ENCODE results near the gene GOLIM4.

Gene GOLIM4

GRCh38 chr3:167991213-167991612 lies 104.5 kb downstream of the GOLIM4 start:
- in situ Hi-C loops (cut with HindIII; ENCODE audit: low sequenced_read_pairs), result no loop called here
- no peak for DNase-seq (ENCODE audit: low read depth, low spot score)
- no peak overlapping the region for H3K4me3 ChIP-seq (ENCODE audit: low read depth, low read length)
- no peak for TF ChIP-seq CTCF (IDR thresholded peaks at IDR 0.05; ENCODE audit: low read depth, low read length)

- H3K4me3 ChIP-seq (ENCODE audit: low read depth, low read length), result no peak overlapping the region
- no peak for DNase-seq (ENCODE audit: low read depth, low spot score)
- in situ Hi-C loops (cut with HindIII; ENCODE audit: low sequenced_read_pairs), result no loop called here
- no peak for TF ChIP-seq CTCF (IDR thresholded peaks at IDR 0.05; ENCODE audit: low read depth, low read length)
Observed at GRCh38 chr3:167989999-167990398, 105.7 kb downstream of the GOLIM4 start.

GRCh38 chr3:167989066-167989465 lies 106.7 kb downstream of the GOLIM4 start:
- no peak for DNase-seq (ENCODE audit: low read depth, low spot score)
- in situ Hi-C loops (cut with HindIII; ENCODE audit: low sequenced_read_pairs), result no loop called here
- no peak for TF ChIP-seq CTCF (IDR thresholded peaks at IDR 0.05; ENCODE audit: low read depth, low read length)
- H3K4me3 ChIP-seq (ENCODE audit: low read depth, low read length), result no peak overlapping the region

- in situ Hi-C loops (cut with HindIII; ENCODE audit: low sequenced_read_pairs), result no loop called here
- no peak for TF ChIP-seq CTCF (IDR thresholded peaks at IDR 0.05; ENCODE audit: low read depth, low read length)
- DNase-seq (ENCODE audit: low read depth, low spot score), result no peak
- no peak overlapping the region for H3K4me3 ChIP-seq (ENCODE audit: low read depth, low read length)
Observed at GRCh38 chr3:167983583-167983982, 112.1 kb downstream of the GOLIM4 start.

- H3K4me3 ChIP-seq (ENCODE audit: low read depth, low read length), result no peak overlapping the region
- TF ChIP-seq CTCF (IDR thresholded peaks at IDR 0.05; ENCODE audit: low read depth, low read length), result no peak
- in situ Hi-C loops (cut with HindIII; ENCODE audit: low sequenced_read_pairs), result no loop called here
- DNase-seq (ENCODE audit: low read depth, low spot score), result no peak
Observed at GRCh38 chr3:167978486-167978885, 117.2 kb downstream of the GOLIM4 start.

- in situ Hi-C loops (cut with HindIII; ENCODE audit: low sequenced_read_pairs), result no loop called here
- TF ChIP-seq CTCF (IDR thresholded peaks at IDR 0.05; ENCODE audit: low read depth, low read length), result no peak
- H3K4me3 ChIP-seq (ENCODE audit: low read depth, low read length), result no peak overlapping the region
- peak; percentile 4 for DNase-seq (ENCODE audit: low read depth, low spot score)
Observed at GRCh38 chr3:167978071-167978470, 117.7 kb downstream of the GOLIM4 start.
